PC-3 (cell line): ENCODE data around the gene ZRANB3. TPM values are rescaled to one million over a fixed set of nuclear protein-coding genes. Genes with fewer than 3 reads are reported as not detected.

Experiments
- ATAC-seq: fragments of 200-7000 bp; cut with Tn5 transposase; 2 replicates; pipeline ENCODE4 v1.9.1; 2020; ENCODE audit warnings: mild to moderate bottlenecking, moderate library complexity
- BruUV-seq: library from RNA; stranded (reverse); fragments of 400-500 nt; replicated peaks from 2 replicates; lab custom pipeline; 2021; lab: Mats Ljungman, UMichigan
- CTCF ChIA-PET: fragments of 300-600 bp; sonication (Branson Sonifier 250); formaldehyde crosslinking; loops from one replicate; lab custom pipeline; 2022; ENCODE audit warnings: antibody characterized with exemption; lab: Charles Lee
- POLR2A ChIA-PET: fragments of 300-600 bp; sonication (Branson Sonifier 250); formaldehyde crosslinking; loops from one replicate; lab custom pipeline; 2022; ENCODE audit warnings: antibody characterized with exemption; ENCODE audit not compliant: unreplicated experiment; lab: Charles Lee
- DNase-seq: peaks from one replicate; pipeline ENCODE4 v3.0.0-alpha.2; 2015
- H2AFZ ChIP-seq: fragments of 300-600 bp; sonication (generic); 2 replicates; pipeline ENCODE4 v1.6.0; 2016; ENCODE audit warnings: antibody characterized with exemption, low read length
- H3F3A ChIP-seq: fragments of 300-600 bp; sonication (generic); one replicate; pipeline ENCODE4 v1.6.0; 2017; ENCODE audit warnings: antibody characterized with exemption, low read length, control low read depth, mild to moderate bottlenecking; ENCODE audit not compliant: unreplicated experiment
- H3K27ac ChIP-seq: fragments of 300-600 bp; sonication (generic); 2 replicates; pipeline ENCODE4 v1.5.1; 2016; ENCODE audit warnings: mild to moderate bottlenecking, low read length
- H3K27me3 ChIP-seq: fragments of 300-600 bp; sonication (generic); 2 replicates; pipeline ENCODE4 v1.6.1; 2016; ENCODE audit warnings: low read length, mixed read lengths
- H3K36me3 ChIP-seq: fragments of 300-600 bp; sonication (generic); 2 replicates; pipeline ENCODE4 v1.6.1; 2016; ENCODE audit warnings: low read depth, mixed run types, low read length, mixed read lengths
- H3K4me1 ChIP-seq: fragments of 300-600 bp; sonication (generic); 2 replicates; pipeline ENCODE4 v1.5.1; 2016; ENCODE audit warnings: low read length; ENCODE audit not compliant: insufficient read depth
- H3K4me2 ChIP-seq: fragments of 300-600 bp; sonication (generic); 2 replicates; pipeline ENCODE4 v1.6.0; 2016; ENCODE audit warnings: low read length
- H3K4me3 ChIP-seq: fragments of 300-600 bp; sonication (generic); 2 replicates; pipeline ENCODE4 v1.5.1; 2016; ENCODE audit warnings: mild to moderate bottlenecking, low read length, mixed read lengths
- H3K79me2 ChIP-seq: fragments of 300-600 bp; sonication (generic); 2 replicates; pipeline ENCODE4 v1.6.1; 2017; ENCODE audit warnings: low read length, mixed read lengths
- H3K9ac ChIP-seq: fragments of 300-600 bp; sonication (generic); 2 replicates; pipeline ENCODE4 v1.6.0; 2016; ENCODE audit warnings: mild to moderate bottlenecking, low read length
- H3K9me2 ChIP-seq: fragments of 300-600 bp; sonication (generic); replicated peaks from 2 replicates; pipeline ENCODE4 v1.6.1; 2016; ENCODE audit warnings: mixed run types, low read length, mixed read lengths
- H3K9me3 ChIP-seq: fragments of 300-600 bp; sonication (generic); 2 replicates; pipeline ENCODE4 v1.6.1; 2016; ENCODE audit warnings: low read length, mixed read lengths
- H4K20me1 ChIP-seq: fragments of 300-600 bp; sonication (generic); 2 replicates; pipeline ENCODE4 v1.6.1; 2016; ENCODE audit warnings: low read length, mixed read lengths
- EZH2 ChIP-seq: fragments of 300-600 bp; sonication (generic); IDR thresholded peaks from one replicate; pipeline ENCODE4 v1.6.1; 2017; ENCODE audit warnings: antibody characterized with exemption, mild to moderate bottlenecking, low read length; ENCODE audit not compliant: unreplicated experiment
- EZH2phosphoT487 ChIP-seq: fragments of 300-600 bp; sonication (generic); IDR thresholded peaks from 2 replicates; pipeline ENCODE4 v1.6.1; 2018; ENCODE audit warnings: mild to moderate bottlenecking, antibody characterized with exemption, low read length, borderline replicate concordance
- intact Hi-C: fragments of 100-400 bp; cut with micrococcal nuclease; formaldehyde crosslinking; loops from 2 replicates; pipeline ENCODE4 v1.9.0; 2023
- total RNA-seq: library from RNA; depleted of rRNA; stranded (reverse); fragments of >200 nt; gene quantifications from 2 replicates; pipeline ENCODE4 v1.2.3, GENCODE V29; 2014
- TF ChIP-seq, protein P1 (sequence below): fragments of 300-600 bp; sonication (generic); conservative IDR thresholded peaks from 2 replicates; pipeline ENCODE4 v1.5.1; 2017; ENCODE audit warnings: antibody characterized with exemption, low read depth, mild to moderate bottlenecking, low read length

ZRANB3 gene
- total RNA-seq, 1 experiment from 2014 or later, result 8.6 TPM

DNA sequence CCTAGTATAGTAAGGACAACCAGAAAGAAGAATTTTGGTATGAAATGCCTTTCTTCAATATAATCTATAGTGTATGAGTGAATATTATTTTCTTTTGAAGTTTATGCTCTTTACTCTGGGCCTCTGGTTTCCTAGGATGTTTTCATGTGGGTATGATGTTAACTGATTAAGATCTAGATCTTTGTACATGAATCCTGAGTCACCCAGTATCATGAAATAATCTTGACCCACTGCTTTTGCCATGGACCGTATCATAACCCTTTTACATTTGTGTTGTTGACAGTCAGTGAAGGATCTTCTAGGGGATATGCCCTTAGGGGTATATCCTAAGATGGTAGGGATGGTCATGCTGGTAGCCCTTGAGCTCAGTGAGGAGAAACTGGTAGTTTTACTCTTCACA lies 378.7 kb downstream of the ZRANB3 start:
- H3K27ac ChIP-seq, result no peak overlapping the region
- no peaks in the 10 kb centered on the region for H3K9me3 ChIP-seq
- H2AFZ ChIP-seq, result no peak overlapping the region
- POLR2A ChIA-PET, result no interaction called here
- H3K27me3 ChIP-seq, result no peaks in the 10 kb centered on the region
- intact Hi-C loops, result no loop called here
- H3K4me2 ChIP-seq, result no peak overlapping the region
- no peaks in the 10 kb centered on the region for H3F3A ChIP-seq
- no peaks in the 10 kb centered on the region for H4K20me1 ChIP-seq
- no peaks in the 10 kb centered on the region for H3K9me2 ChIP-seq
- no peaks in the 10 kb centered on the region for H3K79me2 ChIP-seq
- no peak overlapping the region for H3K9ac ChIP-seq
- DNase-seq, result peak; percentile 25
- H3K4me3 ChIP-seq, result no peak overlapping the region
- TF ChIP-seq EZH2phosphoT487, result no peak
- CTCF ChIA-PET, result no interaction called here
- H3K4me1 ChIP-seq, result peaks cover 22% of the 10 kb centered on the region
- peaks cover 28% of the 10 kb centered on the region for H3K36me3 ChIP-seq
- BruUV-seq, result no TSS peak
- ATAC-seq, result peak; percentile 38; the same call in 1 of the 2 replicates

DNA sequence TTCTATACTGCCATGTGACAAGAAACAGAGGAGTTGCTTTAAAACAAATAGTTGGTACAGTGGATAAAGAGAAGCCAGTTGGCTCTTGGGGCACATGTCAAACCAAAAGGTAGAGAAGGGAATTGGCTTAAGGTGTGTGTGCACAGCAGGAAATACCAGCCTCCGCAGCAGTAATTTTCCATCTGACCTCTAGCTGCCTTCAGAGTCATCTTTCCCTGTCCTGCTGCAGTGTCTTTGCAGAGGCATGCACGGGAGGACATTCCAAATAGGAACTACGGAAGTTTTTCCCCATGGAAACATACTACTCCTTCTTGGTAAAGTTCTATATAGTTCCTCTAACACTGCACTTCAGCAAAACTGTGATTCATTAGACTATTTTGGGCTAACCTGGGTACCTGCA lies 379.4 kb downstream of the ZRANB3 start:
- H3K27ac ChIP-seq, result no peak overlapping the region
- ATAC-seq (no peak), DNase-seq (no peak)
- no peaks in the 10 kb centered on the region for H3K9me2 ChIP-seq
- H2AFZ ChIP-seq, result no peak overlapping the region
- no peaks in the 10 kb centered on the region for H3F3A ChIP-seq
- ChIA-PET POLR2A (no interaction called here), CTCF (no interaction called here)
- H3K36me3 ChIP-seq, result peaks cover 28% of the 10 kb centered on the region
- BruUV-seq, result no TSS peak
- H3K4me3 ChIP-seq, result no peak overlapping the region
- no peaks in the 10 kb centered on the region for H3K27me3 ChIP-seq
- TF ChIP-seq, protein P1, sequence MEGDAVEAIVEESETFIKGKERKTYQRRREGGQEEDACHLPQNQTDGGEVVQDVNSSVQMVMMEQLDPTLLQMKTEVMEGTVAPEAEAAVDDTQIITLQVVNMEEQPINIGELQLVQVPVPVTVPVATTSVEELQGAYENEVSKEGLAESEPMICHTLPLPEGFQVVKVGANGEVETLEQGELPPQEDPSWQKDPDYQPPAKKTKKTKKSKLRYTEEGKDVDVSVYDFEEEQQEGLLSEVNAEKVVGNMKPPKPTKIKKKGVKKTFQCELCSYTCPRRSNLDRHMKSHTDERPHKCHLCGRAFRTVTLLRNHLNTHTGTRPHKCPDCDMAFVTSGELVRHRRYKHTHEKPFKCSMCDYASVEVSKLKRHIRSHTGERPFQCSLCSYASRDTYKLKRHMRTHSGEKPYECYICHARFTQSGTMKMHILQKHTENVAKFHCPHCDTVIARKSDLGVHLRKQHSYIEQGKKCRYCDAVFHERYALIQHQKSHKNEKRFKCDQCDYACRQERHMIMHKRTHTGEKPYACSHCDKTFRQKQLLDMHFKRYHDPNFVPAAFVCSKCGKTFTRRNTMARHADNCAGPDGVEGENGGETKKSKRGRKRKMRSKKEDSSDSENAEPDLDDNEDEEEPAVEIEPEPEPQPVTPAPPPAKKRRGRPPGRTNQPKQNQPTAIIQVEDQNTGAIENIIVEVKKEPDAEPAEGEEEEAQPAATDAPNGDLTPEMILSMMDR, result no peak
- TF ChIP-seq EZH2 (no peak), EZH2phosphoT487 (no peak)
- no peaks in the 10 kb centered on the region for H3K79me2 ChIP-seq
- H3K4me2 ChIP-seq, result no peak overlapping the region
- peaks cover 22% of the 10 kb centered on the region for H3K4me1 ChIP-seq
- H3K9ac ChIP-seq, result no peak overlapping the region
- intact Hi-C loops, result no loop called here
- H3K9me3 ChIP-seq, result no peaks in the 10 kb centered on the region
- H4K20me1 ChIP-seq, result no peaks in the 10 kb centered on the region

GRCh38 chr2:135150725-135151124 lies 380.3 kb downstream of the ZRANB3 start:
- no peaks in the 10 kb centered on the region for H4K20me1 ChIP-seq
- intact Hi-C loops, result no loop called here
- TF ChIP-seq, protein P1, result no peak
- TF ChIP-seq EZH2 (no peak), EZH2phosphoT487 (no peak)
- H3K4me1 ChIP-seq, result peaks cover 22% of the 10 kb centered on the region
- H3K27me3 ChIP-seq, result no peaks in the 10 kb centered on the region
- H3K4me3 ChIP-seq, result no peak overlapping the region
- ATAC-seq, result peak; percentile 56
- H2AFZ ChIP-seq, result no peak overlapping the region
- ChIA-PET CTCF (no interaction called here), POLR2A (no interaction called here)
- no peaks in the 10 kb centered on the region for H3K9me2 ChIP-seq
- BruUV-seq, result no TSS peak
- H3K36me3 ChIP-seq, result peaks cover 24% of the 10 kb centered on the region
- 0 out of 2 replicates have a peak, but pooled peaks cover 3% of the 10 kb centered on the region for H3K79me2 ChIP-seq
- no peaks in the 10 kb centered on the region for H3F3A ChIP-seq
- no peak overlapping the region for H3K9ac ChIP-seq
- H3K4me2 ChIP-seq, result no peak overlapping the region
- peak; percentile 50 for DNase-seq
- no peaks in the 10 kb centered on the region for H3K9me3 ChIP-seq
- no peak overlapping the region for H3K27ac ChIP-seq
